Activated CD4-positive, alpha-beta T cell treated with anti-CD3 and anti-CD28 coated beads for 36 hours (primary cell): ENCODE results near the gene CAMK4. TPM values are rescaled to one million over a fixed set of nuclear protein-coding genes. Genes with fewer than 3 reads are reported as not detected.

ENCODE experiments used
- ATAC-seq: fragments of 200-7000 bp; cut with Tn5 transposase; one replicate; pipeline ENCODE4 v1.10.0; 2021; ENCODE audit warnings: mild to moderate bottlenecking, moderate library complexity
- CTCF ChIA-PET: fragments of 350-600 bp; sonication (Branson Sonifier 250); formaldehyde crosslinking; loops from one replicate; lab custom pipeline; 2021; ENCODE audit warnings: antibody characterized with exemption; lab: Charles Lee
- POLR2A ChIA-PET: fragments of 350-600 bp; sonication (Branson Sonifier 250); formaldehyde crosslinking; loops from one replicate; lab custom pipeline; 2021; ENCODE audit warnings: antibody characterized with exemption, inconsistent platforms; lab: Charles Lee
- DNase-seq: peaks from one replicate; pipeline ENCODE4 v3.0.0-alpha.2; 2020
- H3K27ac Mint-ChIP-seq: one replicate; pipeline ENCODE4 v1.8.0; 2021; ENCODE audit warnings: mixed read lengths
- H3K27me3 Mint-ChIP-seq: one replicate; pipeline ENCODE4 v1.8.0; 2021; ENCODE audit warnings: mixed read lengths
- H3K36me3 Mint-ChIP-seq: one replicate; pipeline ENCODE4 v1.8.0; 2021; ENCODE audit warnings: low read depth, mixed read lengths
- H3K4me1 Mint-ChIP-seq: one replicate; pipeline ENCODE4 v1.8.0; 2021; ENCODE audit warnings: mixed read lengths
- H3K4me3 Mint-ChIP-seq: one replicate; pipeline ENCODE4 v1.8.0; 2021; ENCODE audit warnings: mild to moderate bottlenecking, moderate library complexity, mixed read lengths
- H3K9me3 Mint-ChIP-seq: one replicate; pipeline ENCODE4 v1.8.0; 2021; ENCODE audit warnings: low read depth, mixed read lengths
- intact Hi-C, 2 experiments: fragments of 100-400 bp; cut with DNase I in 1 of 2; cut with micrococcal nuclease in 1 of 2; formaldehyde crosslinking; loops; one replicate each; pipeline versions ENCODE4 v1.14.2 to v1.15.1; 2022 to 2024; cut with DNase I, micrococcal nuclease
- total RNA-seq, 2 experiments: library from RNA; stranded (reverse); gene quantifications; one replicate each; pipeline ENCODE4 v1.2.3, GENCODE V29; 2021

CAMK4 gene
- total RNA-seq, 2 experiments from 2014 or later, result 49.4 to 53.1 TPM

DNA sequence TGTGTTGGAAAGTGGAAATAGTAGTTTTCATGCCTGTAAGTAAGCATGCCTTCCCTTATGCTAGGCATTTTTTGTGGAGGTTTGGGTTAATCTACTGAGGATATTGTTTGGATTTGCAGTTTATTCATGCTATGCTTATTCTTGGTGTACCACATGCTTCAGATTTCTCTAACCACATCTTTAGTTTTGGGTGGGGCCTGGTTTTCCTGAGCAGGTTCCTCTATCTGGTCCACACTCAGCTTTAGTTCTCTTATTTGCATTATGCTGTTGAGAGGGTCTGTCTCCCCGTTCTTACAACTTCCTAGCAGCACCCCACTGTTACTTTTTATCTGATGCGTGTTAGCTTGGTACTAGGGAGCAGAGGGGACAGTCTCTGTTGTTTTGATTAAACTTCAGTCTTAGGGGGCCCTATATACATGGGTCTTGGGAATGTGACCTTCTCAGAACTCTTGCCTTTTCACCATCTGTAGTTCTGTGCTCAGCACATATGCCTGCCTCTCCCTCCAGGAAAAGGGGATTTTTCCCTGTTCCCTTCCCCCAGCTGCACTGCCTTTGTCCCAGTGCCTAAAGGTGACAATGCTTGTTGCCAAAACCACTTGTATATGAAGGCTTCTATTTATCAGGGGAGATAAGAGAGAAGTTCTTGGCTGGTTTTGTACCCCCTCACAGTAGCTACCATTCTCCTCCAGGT, 10.0 kb upstream of the CAMK4 start:
- ChIA-PET CTCF (interaction anchor here (1.0 kb wide), 1 partner anchor 14 kb away, joined by 3 read pairs; no protein-coding TSS in a partner anchor), POLR2A (interaction anchor here (0.6 kb wide), 1 partner anchor 41 kb away, joined by 3 read pairs; no protein-coding TSS in a partner anchor)
- peak overlapping the region; percentile 13 for H3K27ac Mint-ChIP-seq
- ATAC-seq, result no peak
- H3K27me3 Mint-ChIP-seq, result peaks cover 3% of the 10 kb centered on the region
- no peak overlapping the region for H3K4me3 Mint-ChIP-seq
- H3K9me3 Mint-ChIP-seq, result peaks cover 14% of the 10 kb centered on the region
- DNase-seq, result no peak
- no peaks in the 10 kb centered on the region for H3K36me3 Mint-ChIP-seq
- intact Hi-C loops, result loop anchor here in 1 of 2 experiments (10.0 kb wide), 1 partner anchor 941 kb away; no protein-coding TSS in a partner anchor
- H3K4me1 Mint-ChIP-seq, result peaks cover 36% of the 10 kb centered on the region

DNA sequence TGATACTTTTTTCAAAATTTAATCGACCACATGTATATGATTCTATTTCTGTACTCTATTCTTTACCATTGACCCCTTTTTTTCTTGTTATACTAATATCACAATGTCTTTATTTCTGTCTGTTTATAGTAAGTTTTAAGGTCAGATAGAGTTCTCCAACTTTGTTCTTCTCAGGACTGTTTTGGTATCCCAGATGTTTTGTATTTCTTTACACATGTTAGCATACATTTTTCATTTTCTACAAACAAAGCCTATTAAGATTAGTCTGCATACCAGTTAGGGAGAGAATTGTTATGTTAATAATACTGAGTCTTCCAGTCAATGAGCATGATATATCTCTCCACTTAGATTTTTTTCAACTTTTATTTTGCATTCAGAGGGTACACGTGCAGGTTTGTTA, 8.2 kb upstream of the CAMK4 start:
- ATAC-seq (no peak), DNase-seq (no peak)
- ChIA-PET CTCF (interaction anchor here (1.4 kb wide), 1 partner anchor 21 kb away, joined by 4 read pairs; no protein-coding TSS in a partner anchor), POLR2A (no interaction called here)
- Mint-ChIP-seq H3K4me3 (no peak overlapping the region), H3K27ac (no peak overlapping the region), H3K4me1 (peaks cover 31% of the 10 kb centered on the region), H3K9me3 (peaks cover 14% of the 10 kb centered on the region), H3K27me3 (no peaks in the 10 kb centered on the region), H3K36me3 (no peaks in the 10 kb centered on the region)
- intact Hi-C loops, result loop anchor here in 1 of 2 experiments (10.0 kb wide), 1 partner anchor 939 kb away; no protein-coding TSS in a partner anchor

DNA sequence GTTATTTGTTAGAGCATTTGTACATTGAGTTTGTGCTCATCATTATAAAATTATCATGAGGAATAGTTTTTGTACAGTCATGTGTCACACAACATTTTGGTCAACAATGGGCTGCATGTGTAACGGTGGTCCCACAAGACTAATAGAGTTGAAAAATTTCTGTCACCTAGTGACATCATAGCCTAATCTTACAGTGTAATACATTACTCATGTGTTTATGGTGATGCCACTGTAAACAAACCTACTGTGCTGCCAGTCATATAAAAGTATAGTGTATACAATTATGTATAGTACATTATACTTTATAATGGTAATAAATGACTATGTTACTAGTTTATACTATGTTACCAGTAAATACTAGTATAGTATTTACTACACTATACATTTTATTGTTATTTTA, 3.0 kb upstream of the CAMK4 start:
- Mint-ChIP-seq H3K36me3 (peaks cover 6% of the 10 kb centered on the region), H3K4me1 (peaks cover 9% of the 10 kb centered on the region), H3K9me3 (peaks cover 3% of the 10 kb centered on the region), H3K4me3 (no peak overlapping the region), H3K27me3 (no peaks in the 10 kb centered on the region), H3K27ac (no peak overlapping the region)
- ATAC-seq, result no peak
- no peak for DNase-seq
- ChIA-PET POLR2A (interaction anchor here (0.6 kb wide), 1 partner anchor 33 kb away, joined by 3 read pairs; no protein-coding TSS in a partner anchor), CTCF (interaction anchor here (0.7 to 4.9 kb wide), 9 partner anchors 9 to 58 kb away, joined by 3 to 35 read pairs (median 5); no protein-coding TSS in a partner anchor)
- intact Hi-C loops, result loop anchor here in 1 of 2 experiments (10.0 kb wide), 3 partner anchors 486 to 1644 kb away; partner anchors contain the start of genes NREP, SLC25A46 and SRP19

DNA sequence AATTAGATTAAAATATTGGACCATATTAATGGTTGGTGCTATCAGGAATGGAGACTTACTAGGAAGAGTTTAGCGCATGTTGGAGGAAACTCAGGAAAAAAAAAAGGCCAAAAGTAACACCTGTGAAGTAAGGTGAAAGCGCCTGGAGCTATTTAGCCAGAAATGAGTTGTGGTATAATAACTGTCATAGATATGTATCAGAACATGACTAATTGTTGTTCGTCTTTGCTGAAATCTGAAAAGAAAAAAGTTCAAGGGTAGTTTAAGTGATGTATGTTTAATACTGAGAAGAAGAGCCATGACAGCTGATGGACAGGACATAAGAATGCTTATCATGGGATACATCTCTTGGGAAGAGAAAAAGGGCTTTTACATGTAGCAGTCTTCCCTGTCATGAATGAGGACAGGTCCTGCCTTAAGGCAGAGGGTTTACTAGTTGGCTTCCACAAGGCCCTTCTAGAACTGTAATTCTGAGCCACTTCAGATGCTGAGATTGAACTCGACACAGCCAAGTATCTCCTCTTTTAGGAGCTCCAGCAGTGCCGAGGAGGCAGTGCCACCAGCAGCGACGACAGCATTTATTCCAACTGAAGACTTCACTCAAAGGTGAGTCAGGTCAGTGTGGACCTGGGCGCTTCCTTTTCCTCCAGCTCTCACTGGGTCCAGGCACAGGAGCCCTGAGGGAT, 940 bp upstream of the CAMK4 start:
- Mint-ChIP-seq H3K4me3 (peak overlapping the region; percentile 97), H3K9me3 (no peaks in the 10 kb centered on the region)

DNA sequence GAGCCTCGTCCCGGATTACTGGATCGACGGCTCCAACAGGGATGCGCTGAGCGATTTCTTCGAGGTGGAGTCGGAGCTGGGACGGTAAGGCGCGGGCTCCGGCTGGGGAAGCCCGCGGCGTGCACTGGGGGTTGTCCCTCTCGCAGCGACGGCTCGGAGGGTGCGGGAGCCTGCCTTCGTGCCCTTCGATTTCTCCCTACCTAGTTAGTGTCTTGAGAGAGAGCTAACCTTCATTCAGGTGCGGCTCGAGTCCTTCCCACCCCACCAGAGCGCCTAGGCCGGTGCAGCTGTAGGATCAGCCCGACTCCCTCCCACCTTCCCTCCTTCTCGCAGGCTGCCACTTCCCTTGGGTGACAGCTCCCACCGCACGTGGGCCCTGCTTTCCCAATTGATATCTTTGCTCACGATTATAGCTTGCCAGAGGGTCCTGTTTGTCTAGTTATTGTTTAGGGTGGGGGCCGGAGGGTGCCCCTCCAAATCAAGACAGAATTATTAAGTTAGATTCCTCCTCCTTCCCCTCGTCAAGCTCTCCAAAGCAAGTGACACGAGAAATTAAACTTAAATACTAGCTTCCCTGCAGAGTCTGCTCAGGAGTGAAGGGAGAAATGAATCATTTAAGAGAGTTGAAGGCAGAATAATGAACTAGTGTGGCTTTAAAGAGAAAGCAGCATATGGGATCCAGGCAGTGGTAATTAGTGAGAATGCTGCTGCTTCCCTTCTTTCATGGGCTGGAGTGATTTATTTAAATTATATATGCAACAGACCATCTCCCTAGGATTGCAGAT, 569 bp downstream of the CAMK4 start:
- DNase-seq (peak; percentile 73), ATAC-seq (peak; percentile 29)
- H3K4me1 Mint-ChIP-seq, result peaks cover 32% of the 10 kb centered on the region
- H3K27ac Mint-ChIP-seq, result peak overlapping the region; percentile 87
- peak overlapping the region; percentile 97 for H3K4me3 Mint-ChIP-seq
- peaks cover 17% of the 10 kb centered on the region for H3K36me3 Mint-ChIP-seq
- ChIA-PET POLR2A (interaction anchor here (0.6 to 3.3 kb wide), 4 partner anchors 8 to 30 kb away, joined by 3 to 47 read pairs (median 16); no protein-coding TSS in a partner anchor), CTCF (interaction anchor here (0.8 to 4.9 kb wide), 10 partner anchors 8 to 233 kb away, joined by 3 to 35 read pairs (median 4); no protein-coding TSS in a partner anchor)
- intact Hi-C loops, result loop anchor here (1.0 to 10.0 kb wide), 10 partner anchors 13 to 1640 kb away; partner anchors contain the start of genes NREP (in 1 of the 2), SLC25A46 (in 1 of the 2), SRP19 (in 1 of the 2) and STARD4 (in 1 of the 2)
- H3K9me3 Mint-ChIP-seq, result no peaks in the 10 kb centered on the region
- H3K27me3 Mint-ChIP-seq, result no peaks in the 10 kb centered on the region

More for the DNA sequence above, 940 bp upstream of the CAMK4 start:
- DNase-seq, result no peak
- ChIA-PET POLR2A (interaction anchor here (0.6 to 3.3 kb wide), 9 partner anchors 10 to 655 kb away, joined by 3 to 47 read pairs (median 4); no protein-coding TSS in a partner anchor), CTCF (interaction anchor here (0.7 to 4.9 kb wide), 12 partner anchors 9 to 291 kb away, joined by 3 to 35 read pairs (median 6); no protein-coding TSS in a partner anchor)
- H3K4me1 Mint-ChIP-seq, result peaks cover 18% of the 10 kb centered on the region
- peak; percentile 21 for ATAC-seq
- intact Hi-C loops, result loop anchor here (1.0 to 10.0 kb wide), 6 partner anchors 10 to 1642 kb away; partner anchors contain the start of genes NREP (in 1 of the 2), SLC25A46 (in 1 of the 2) and SRP19 (in 1 of the 2)
- peak overlapping the region; percentile 84 for H3K27ac Mint-ChIP-seq
- no peaks in the 10 kb centered on the region for H3K27me3 Mint-ChIP-seq
- H3K36me3 Mint-ChIP-seq, result peaks cover 14% of the 10 kb centered on the region

DNA sequence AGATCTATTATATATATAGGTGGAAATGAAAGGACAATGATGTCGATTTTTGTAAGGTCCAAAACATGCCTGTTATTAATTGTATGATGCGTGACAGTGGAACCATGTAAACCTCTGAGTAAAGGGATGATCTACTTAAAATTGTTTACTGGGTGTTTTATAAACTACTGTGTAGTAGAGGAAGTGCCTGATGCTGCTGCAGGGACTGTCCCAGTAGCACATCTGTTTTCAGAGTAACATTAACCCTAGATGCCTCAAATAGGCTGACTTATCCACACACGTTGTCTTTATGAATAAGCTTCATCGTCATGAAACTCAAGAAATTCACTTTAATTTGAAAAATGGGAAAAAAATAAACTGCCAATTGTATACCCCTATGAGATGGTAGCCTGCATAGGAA, 1.7 kb downstream of the CAMK4 start:
- Mint-ChIP-seq H3K27me3 (no peaks in the 10 kb centered on the region), H3K4me3 (peak overlapping the region; percentile 97), H3K36me3 (peaks cover 17% of the 10 kb centered on the region), H3K4me1 (peaks cover 43% of the 10 kb centered on the region), H3K27ac (peak overlapping the region; percentile 87), H3K9me3 (no peaks in the 10 kb centered on the region)
- ChIA-PET CTCF (interaction anchor here (1.2 to 2.3 kb wide), 7 partner anchors 10 to 54 kb away, joined by 3 to 11 read pairs (median 7); no protein-coding TSS in a partner anchor), POLR2A (interaction anchor here (0.5 to 2.3 kb wide), 3 partner anchors 11 to 270 kb away, joined by 3 to 7 read pairs (median 3); no protein-coding TSS in a partner anchor)
- peak; percentile 15 for ATAC-seq
- DNase-seq, result peak; percentile 43
- intact Hi-C loops, result loop anchor here (2.0 to 10.0 kb wide), 5 partner anchors 69 to 1639 kb away; partner anchors contain the start of genes NREP (in 1 of the 2), SLC25A46 (in 1 of the 2), SRP19 (in 1 of the 2) and STARD4 (in 1 of the 2)

DNA sequence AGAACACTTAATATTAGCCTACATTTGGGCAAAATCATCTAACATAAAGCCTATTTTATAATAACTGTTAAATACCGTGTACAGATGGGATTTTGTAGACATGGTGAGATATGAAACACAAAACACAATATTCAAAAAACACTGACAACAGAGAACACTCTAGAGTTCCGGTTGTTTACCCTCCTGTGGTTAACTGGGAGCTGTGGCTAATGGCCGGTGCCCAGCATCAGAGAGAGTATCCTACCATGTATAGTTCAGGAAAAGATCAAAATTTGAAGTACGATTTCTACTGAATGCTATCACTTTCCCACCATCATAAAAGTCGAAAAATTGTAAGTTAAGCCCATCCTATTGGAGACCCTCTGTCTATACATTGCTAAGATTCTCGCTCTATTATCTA, 2.4 kb downstream of the CAMK4 start:
- Mint-ChIP-seq H3K36me3 (peaks cover 17% of the 10 kb centered on the region), H3K4me1 (peaks cover 48% of the 10 kb centered on the region), H3K4me3 (peak overlapping the region; percentile 97), H3K9me3 (no peaks in the 10 kb centered on the region), H3K27me3 (no peaks in the 10 kb centered on the region), H3K27ac (peak overlapping the region; percentile 87)
- intact Hi-C loops, result loop anchor here (2.0 to 10.0 kb wide), 5 partner anchors 69 to 1638 kb away; partner anchors contain the start of genes NREP (in 1 of the 2), SLC25A46 (in 1 of the 2), SRP19 (in 1 of the 2) and STARD4 (in 1 of the 2)
- DNase-seq (no peak), ATAC-seq (no peak)
- ChIA-PET POLR2A (interaction anchor here (0.5 to 2.3 kb wide), 4 partner anchors 11 to 269 kb away, joined by 3 to 7 read pairs (median 4); no protein-coding TSS in a partner anchor), CTCF (interaction anchor here (0.6 to 2.3 kb wide), 8 partner anchors 9 to 73 kb away, joined by 3 to 11 read pairs (median 6); no protein-coding TSS in a partner anchor)

DNA sequence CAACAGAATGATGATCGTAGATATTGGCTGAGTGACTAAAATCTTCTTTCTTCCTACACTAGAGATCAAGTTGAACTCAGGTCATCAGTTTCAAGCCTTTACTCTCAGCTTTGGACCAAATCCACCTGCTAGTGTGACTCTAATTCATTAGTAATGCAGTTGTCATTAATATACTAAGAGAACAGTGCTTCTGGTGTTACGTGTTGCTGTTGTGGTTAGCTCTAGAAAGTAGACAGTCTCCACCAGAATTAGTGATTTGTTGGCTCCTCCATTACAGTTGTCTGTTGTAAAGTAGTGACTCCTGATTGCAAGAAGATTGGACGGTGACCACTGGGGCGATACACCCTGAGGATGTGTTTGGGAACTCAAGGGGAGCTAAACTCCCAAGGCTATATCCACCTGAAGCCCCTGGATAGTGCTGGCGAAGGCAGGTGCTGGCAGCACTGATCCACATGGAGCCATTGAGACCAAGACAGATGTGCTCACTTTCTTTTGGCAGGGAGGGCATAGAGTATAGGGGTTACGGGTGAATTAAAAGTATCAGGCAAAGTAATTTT, 3.1 kb downstream of the CAMK4 start:
- intact Hi-C loops, result loop anchor here (2.0 to 10.0 kb wide), 5 partner anchors 70 to 1637 kb away; partner anchors contain the start of genes NREP (in 1 of the 2), SLC25A46 (in 1 of the 2), SRP19 (in 1 of the 2) and STARD4 (in 1 of the 2)
- DNase-seq (no peak), ATAC-seq (peak; percentile 3)
- peaks cover 19% of the 10 kb centered on the region for H3K36me3 Mint-ChIP-seq
- POLR2A ChIA-PET, result interaction anchor here (1.1 to 2.3 kb wide), 2 partner anchors 10 to 27 kb away, joined by 5 to 7 read pairs; no protein-coding TSS in a partner anchor
- H3K27me3 Mint-ChIP-seq, result no peaks in the 10 kb centered on the region
- H3K9me3 Mint-ChIP-seq, result no peaks in the 10 kb centered on the region
- peak overlapping the region; percentile 93 for H3K27ac Mint-ChIP-seq
- peak overlapping the region; percentile 97 for H3K4me3 Mint-ChIP-seq
- CTCF ChIA-PET, result interaction anchor here (0.5 to 2.3 kb wide), 11 partner anchors 8 to 73 kb away, joined by 3 to 11 read pairs (median 4); no protein-coding TSS in a partner anchor
- H3K4me1 Mint-ChIP-seq, result peaks cover 55% of the 10 kb centered on the region

DNA sequence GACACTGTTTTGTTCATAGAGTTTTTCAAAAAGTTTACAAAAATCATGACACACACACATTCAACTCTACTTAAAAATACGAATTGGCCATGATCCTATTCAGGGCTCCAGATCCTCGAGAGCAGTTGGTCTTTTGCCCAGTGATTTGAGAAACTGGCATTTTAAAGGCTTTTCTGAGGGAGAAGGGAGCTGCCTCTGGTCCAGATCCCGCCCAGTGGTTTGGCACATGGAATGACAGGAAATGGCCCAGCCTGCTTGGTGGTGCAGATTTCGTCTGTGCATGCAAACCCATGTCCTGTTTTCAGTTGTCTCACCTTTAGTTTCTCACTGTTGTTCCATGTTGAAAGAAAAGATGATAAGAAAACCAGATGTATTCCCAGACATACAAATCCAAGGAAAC, 3.6 kb downstream of the CAMK4 start:
- ChIA-PET POLR2A (interaction anchor here (1.1 to 2.3 kb wide), 2 partner anchors 9 to 27 kb away, joined by 5 to 7 read pairs; no protein-coding TSS in a partner anchor), CTCF (interaction anchor here (0.6 to 2.3 kb wide), 4 partner anchors 11 to 61 kb away, joined by 3 to 11 read pairs (median 8); no protein-coding TSS in a partner anchor)
- no peak for ATAC-seq
- Mint-ChIP-seq H3K4me3 (peak overlapping the region; percentile 97), H3K36me3 (peaks cover 20% of the 10 kb centered on the region), H3K4me1 (peaks cover 59% of the 10 kb centered on the region), H3K27ac (peak overlapping the region; percentile 93), H3K27me3 (no peaks in the 10 kb centered on the region), H3K9me3 (no peaks in the 10 kb centered on the region)
- DNase-seq, result peak; percentile 48
- intact Hi-C loops, result loop anchor here (2.0 to 10.0 kb wide), 5 partner anchors 70 to 1637 kb away; partner anchors contain the start of genes NREP (in 1 of the 2), SLC25A46 (in 1 of the 2), SRP19 (in 1 of the 2) and STARD4 (in 1 of the 2)
